NCI-H128 (cell line): ENCODE results near the gene GJA10.

Experiments used
- DNase-seq: peaks from one replicate; lab custom pipeline; 2025; ENCODE audit not compliant: unreplicated experiment; lab: John Stamatoyannopoulos, UW

The GJA10 gene

GRCh38 chr6:89942601-89943000, 48.3 kb downstream of the GJA10 start:
- no peak for DNase-seq

DNA sequence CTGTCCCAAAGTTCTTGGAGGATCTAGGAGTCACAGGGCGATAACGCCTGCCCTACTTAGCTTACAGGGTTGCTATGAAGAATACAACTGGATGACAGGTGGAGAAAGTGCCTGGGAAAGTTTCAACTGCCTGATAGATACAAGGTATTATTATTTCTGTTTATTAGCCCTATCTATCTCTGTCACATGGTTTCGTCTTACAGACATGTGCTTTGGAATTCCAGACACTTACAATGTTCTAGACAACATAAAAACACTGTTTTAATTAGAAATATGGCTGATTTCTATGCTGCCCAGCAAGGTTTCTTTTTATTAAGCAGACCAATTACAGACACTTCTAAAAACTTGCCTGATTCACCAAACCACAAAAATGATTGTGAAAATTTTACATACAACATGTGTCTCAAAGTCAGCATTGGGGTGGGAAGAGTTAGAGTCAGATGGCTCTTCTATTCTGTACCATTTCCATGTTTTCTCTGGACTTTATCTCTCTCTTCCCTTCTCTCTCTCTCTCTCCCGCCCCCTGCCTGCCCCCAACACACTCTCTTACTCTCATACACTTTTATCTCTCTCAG, 50.0 kb downstream of the GJA10 start:
- no peak for DNase-seq

DNA sequence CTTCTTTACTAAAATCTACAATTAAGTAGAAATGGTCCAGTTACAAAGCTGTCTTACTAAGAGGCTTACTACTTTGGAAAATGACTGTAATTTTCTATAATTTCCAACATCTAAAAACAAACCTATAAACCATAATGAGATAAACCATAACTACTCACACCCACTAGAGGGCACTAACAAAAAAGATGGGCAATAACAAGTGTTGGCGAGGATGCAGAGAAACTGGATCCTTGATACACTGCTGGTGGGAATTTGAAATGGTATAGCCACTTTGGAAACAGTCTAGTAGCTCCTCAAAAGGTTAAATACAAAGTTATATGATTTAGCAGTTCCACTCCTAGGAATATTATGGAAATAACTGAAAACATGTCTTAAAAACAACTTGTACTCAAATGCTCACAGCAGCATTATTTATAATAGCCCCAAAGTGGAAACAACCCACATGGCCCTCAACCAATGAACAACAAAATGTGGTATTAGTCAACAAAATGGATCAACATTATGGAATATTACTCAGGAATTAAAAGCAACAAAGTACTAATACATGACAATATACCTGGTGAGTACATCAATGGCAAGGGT, 50.6 kb downstream of the GJA10 start:
- DNase-seq, result no peak
